ENCODE measurements around the gene RASL10B.

RASL10B gene

DNA sequence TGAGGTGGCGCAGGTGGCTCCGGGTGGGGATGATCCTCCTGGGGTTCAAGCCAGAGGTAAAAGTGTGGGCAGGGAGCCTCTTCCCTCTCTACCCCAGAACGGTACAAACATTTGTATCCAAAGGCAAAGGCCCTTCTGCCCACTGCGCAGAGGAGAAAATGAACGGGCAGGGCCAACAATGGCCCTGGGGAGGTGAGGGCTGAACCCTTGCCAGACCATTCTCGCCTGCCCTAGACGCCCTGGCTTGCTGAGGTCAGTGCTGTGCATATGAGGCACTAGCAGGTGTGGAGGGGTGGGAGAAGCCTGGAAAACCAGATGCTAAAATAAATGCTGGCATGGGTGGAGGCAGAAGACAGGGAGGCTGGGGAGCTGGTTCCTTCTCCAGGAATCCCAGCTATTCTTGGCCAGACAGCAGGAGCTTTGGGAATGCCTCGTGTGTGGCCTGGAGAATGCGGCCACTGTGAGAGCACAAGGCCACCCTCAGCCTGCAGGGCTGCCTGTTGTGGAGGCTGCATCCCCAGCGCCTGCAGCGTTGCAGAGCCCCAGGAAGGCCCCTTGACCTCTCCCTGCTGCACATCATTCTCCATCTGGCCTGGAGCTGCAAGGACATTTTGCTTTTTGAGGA, 33.8 kb downstream of the RASL10B start:
- Mint-ChIP-seq H3K36me3 (ENCODE audit: low read depth) (no peaks in the 10 kb centered on the region), H3K4me1 (peaks cover 30% of the 10 kb centered on the region), H3K9me3 (no peaks in the 10 kb centered on the region), H3K27me3 (ENCODE audit: low read depth) (peaks cover 18% of the 10 kb centered on the region), H3K27ac (peak overlapping the region; percentile 51 to 89 (median 68)), H3K4me3 (peak overlapping the region; percentile 88 to 90 (median 90))
- TF ChIP-seq, protein P1, sequence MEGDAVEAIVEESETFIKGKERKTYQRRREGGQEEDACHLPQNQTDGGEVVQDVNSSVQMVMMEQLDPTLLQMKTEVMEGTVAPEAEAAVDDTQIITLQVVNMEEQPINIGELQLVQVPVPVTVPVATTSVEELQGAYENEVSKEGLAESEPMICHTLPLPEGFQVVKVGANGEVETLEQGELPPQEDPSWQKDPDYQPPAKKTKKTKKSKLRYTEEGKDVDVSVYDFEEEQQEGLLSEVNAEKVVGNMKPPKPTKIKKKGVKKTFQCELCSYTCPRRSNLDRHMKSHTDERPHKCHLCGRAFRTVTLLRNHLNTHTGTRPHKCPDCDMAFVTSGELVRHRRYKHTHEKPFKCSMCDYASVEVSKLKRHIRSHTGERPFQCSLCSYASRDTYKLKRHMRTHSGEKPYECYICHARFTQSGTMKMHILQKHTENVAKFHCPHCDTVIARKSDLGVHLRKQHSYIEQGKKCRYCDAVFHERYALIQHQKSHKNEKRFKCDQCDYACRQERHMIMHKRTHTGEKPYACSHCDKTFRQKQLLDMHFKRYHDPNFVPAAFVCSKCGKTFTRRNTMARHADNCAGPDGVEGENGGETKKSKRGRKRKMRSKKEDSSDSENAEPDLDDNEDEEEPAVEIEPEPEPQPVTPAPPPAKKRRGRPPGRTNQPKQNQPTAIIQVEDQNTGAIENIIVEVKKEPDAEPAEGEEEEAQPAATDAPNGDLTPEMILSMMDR (IDR thresholded peaks at IDR 0.05; ENCODE audit: unreplicated experiment in 3 of 3): no peak

DNA sequence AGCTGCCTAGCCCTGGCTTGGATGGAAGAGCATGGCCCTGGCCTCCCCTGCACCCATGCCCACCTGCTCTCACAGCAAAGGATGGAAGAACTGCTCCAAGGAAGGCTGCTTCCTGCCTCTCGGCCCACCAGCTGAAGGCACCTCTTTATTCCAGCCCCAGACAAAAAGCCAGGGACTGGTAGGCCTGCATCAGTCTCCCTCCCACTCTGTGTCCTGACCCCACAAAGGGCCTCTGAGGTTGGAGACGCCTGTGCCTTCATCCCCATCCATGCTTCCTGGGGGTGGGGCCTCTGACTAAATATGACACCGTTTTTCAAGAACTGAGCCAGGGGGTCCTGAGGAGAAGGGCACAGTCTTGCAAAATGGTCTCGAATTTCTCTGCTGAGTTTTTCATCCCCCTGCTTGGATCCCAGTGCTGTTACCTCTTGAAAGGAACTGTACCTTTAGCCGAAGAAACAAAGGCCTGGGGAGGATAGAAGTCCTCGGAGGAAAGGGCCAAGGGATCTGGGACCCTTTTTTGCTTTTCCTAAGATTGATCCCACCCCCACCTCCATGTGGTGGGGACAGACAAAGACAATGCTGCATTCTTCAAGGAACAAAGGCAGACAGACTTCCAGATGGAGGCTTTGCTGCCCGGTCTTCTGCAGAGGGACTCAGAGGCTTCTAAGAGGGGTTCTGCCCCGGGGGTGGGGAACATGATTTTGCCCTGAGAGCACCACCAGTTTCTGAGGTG, 34.5 kb downstream of the RASL10B start:
- Mint-ChIP-seq H3K27me3 (ENCODE audit: low read depth) (peaks cover 18% of the 10 kb centered on the region), H3K4me3 (peak overlapping the region; percentile 43 to 90 (median 56)), H3K27ac (peak overlapping the region; percentile 51 to 89 (median 68)), H3K9me3 (no peaks in the 10 kb centered on the region), H3K4me1 (peaks cover 30% of the 10 kb centered on the region), H3K36me3 (ENCODE audit: low read depth) (no peaks in the 10 kb centered on the region)
- TF ChIP-seq, protein P1 (IDR thresholded peaks at IDR 0.05; ENCODE audit: unreplicated experiment in 3 of 3): no peak

DNA sequence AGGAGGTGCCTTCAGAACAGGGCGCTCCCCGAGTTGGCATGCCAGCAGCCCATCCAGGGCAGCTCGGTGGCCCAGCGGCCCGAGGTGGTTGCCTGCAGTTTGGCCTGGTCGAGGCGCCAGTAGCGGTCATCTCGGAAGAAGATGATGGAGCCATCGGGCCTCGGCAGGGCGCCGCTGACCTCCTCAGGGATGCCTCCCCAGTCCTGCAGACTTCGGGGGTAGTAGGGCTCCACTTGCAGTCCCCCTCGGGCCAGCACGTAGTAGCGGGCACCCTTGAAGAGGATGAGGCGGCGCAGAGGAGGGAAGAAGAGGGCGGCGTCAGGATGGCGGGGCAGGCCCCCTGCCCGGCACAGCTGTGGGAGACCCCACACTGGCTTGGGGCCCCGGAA, 35.0 kb downstream of the RASL10B start:
- peaks cover 18% of the 10 kb centered on the region for H3K27me3 Mint-ChIP-seq (ENCODE audit: low read depth)
- H3K9me3 Mint-ChIP-seq: no peaks in the 10 kb centered on the region
- TF ChIP-seq, protein P1 (IDR thresholded peaks at IDR 0.05; ENCODE audit: unreplicated experiment in 3 of 3): no peak
- H3K4me3 Mint-ChIP-seq: no peak overlapping the region
- peak overlapping the region in 1 of 3 experiments; percentile 89 for H3K27ac Mint-ChIP-seq
- peaks cover 30% of the 10 kb centered on the region for H3K4me1 Mint-ChIP-seq
- no peaks in the 10 kb centered on the region for H3K36me3 Mint-ChIP-seq (ENCODE audit: low read depth)

DNA sequence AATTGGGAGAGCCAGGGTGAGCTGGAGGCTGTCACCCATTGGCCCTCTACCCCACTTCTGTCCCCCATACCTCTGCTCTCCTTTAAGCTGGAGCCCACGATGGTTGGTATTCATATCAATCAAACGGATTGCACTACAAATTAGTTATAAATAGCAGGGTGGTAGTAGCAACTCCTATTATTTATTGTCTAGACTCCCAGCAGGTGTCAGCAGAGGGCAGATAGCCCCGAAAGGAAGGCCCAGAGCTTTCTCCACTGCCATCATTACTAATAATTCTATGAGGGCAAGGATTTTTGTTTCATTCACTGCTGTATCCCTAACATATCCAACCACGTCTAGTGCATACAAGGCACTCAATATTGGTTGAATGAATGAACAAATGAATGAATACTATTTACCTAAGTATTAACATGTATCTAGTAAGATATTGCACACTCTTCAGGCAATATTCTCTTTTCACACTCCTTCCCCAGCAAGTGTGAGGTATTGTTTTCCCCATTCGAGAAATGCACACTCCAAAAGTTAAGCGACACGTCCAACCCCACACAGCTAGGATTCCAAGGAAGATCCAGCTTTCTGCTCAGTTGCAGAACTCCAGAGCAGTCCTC, 35.6 kb downstream of the RASL10B start:
- Mint-ChIP-seq H3K36me3 (ENCODE audit: low read depth) (no peaks in the 10 kb centered on the region), H3K27ac (peak overlapping the region in 2 of 3 experiments; percentile 41 to 60), H3K4me3 (peak overlapping the region in 2 of 3 experiments; percentile 44 to 55), H3K4me1 (peaks cover 32% of the 10 kb centered on the region), H3K9me3 (no peaks in the 10 kb centered on the region), H3K27me3 (ENCODE audit: low read depth) (peaks cover 18% of the 10 kb centered on the region)
- TF ChIP-seq, protein P1 (IDR thresholded peaks at IDR 0.05; ENCODE audit: unreplicated experiment in 3 of 3): peak; percentile 49 to 54 (median 51)

DNA sequence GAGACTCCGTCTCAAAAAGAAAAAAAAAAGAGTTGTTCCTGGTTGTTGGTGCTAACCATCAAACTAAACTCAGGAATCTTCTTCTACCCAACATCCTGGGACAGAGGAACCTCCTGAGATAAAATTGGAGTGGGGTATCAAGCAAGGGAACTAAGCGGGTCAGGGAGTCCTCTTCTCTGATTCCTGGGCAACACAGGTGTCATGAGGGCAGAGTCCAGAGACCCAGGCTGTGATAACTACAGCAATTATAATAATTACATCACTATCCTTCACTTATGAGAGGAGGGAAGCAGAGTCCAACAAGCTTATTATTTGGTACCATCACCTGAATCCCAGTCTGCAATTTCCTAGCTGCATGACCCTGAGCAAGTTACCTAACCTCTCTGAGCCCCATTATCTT, 37.4 kb downstream of the RASL10B start:
- no peak overlapping the region for H3K4me3 Mint-ChIP-seq
- no peak overlapping the region for H3K27ac Mint-ChIP-seq
- peaks cover 18% of the 10 kb centered on the region for H3K27me3 Mint-ChIP-seq (ENCODE audit: low read depth)
- H3K9me3 Mint-ChIP-seq: no peaks in the 10 kb centered on the region
- H3K4me1 Mint-ChIP-seq: peaks cover 42% of the 10 kb centered on the region
- no peaks in the 10 kb centered on the region for H3K36me3 Mint-ChIP-seq (ENCODE audit: low read depth)
- TF ChIP-seq, protein P1 (IDR thresholded peaks at IDR 0.05; ENCODE audit: unreplicated experiment in 3 of 3): no peak
